Hepatocyte (in vitro differentiated cells): ENCODE measurements around the gene ZNF829.

ENCODE experiments used
- CTCF ChIP-seq: fragments of 200-600 bp; sonication (generic); IDR thresholded peaks from 2 replicates; pipeline ENCODE4 v1.5.1; 2016; ENCODE audit warnings: antibody characterized with exemption, mild to moderate bottlenecking; ENCODE audit not compliant: poor library complexity
- EZH2 ChIP-seq: fragments of 200-600 bp; sonication (generic); IDR thresholded peaks from 2 replicates; pipeline ENCODE4 v1.6.1; 2016; ENCODE audit warnings: antibody characterized with exemption, mild to moderate bottlenecking, borderline replicate concordance
- EZH2phosphoT487 ChIP-seq: fragments of 200-600 bp; sonication (generic); IDR thresholded peaks from one replicate; pipeline ENCODE4 v1.6.1; 2018; ENCODE audit warnings: antibody characterized with exemption, mild to moderate bottlenecking, low read depth, moderate library complexity; ENCODE audit not compliant: unreplicated experiment, severe bottlenecking

GRCh38 chr19:36891768-36892357, 24.2 kb downstream of the ZNF829 start:
- TF ChIP-seq CTCF, result no peak
- TF ChIP-seq EZH2, result no peak
- no peak for TF ChIP-seq EZH2phosphoT487
